ENCODE results near the gene ZNF664.
A peak's percentile ranks its signal among the peaks of the same experiment; 100 is the strongest.

Gene ZNF664

GRCh38 chr12:123965382-123965781, 7.6 kb upstream of the ZNF664 start:
- Histone ChIP-seq H3K27me3 (ENCODE audit: insufficient read depth, low read depth, severe bottlenecking) (no peaks in the 10 kb centered on the region), H3K36me3 (no peaks in the 10 kb centered on the region; the same call in 1 of the 2 replicates), H3K27ac (no peak overlapping the region), H3K9me3 (ENCODE audit: severe bottlenecking) (no peaks in the 10 kb centered on the region), H3K4me3 (ENCODE audit: low read depth, low read length) (no peak overlapping the region)
- DNase-seq = no peak
- no peak for TF ChIP-seq CTCF (IDR thresholded peaks at IDR 0.05; ENCODE audit: low read depth, low read length)

GRCh38 chr12:123966596-123966995, 6.4 kb upstream of the ZNF664 start:
- TF ChIP-seq CTCF (IDR thresholded peaks at IDR 0.05; ENCODE audit: low read depth, low read length) = no peak
- H3K27ac ChIP-seq = no peak overlapping the region
- no peak for DNase-seq
- no peak overlapping the region for H3K4me3 ChIP-seq (ENCODE audit: low read depth, low read length)
- no peaks in the 10 kb centered on the region for H3K9me3 ChIP-seq (ENCODE audit: severe bottlenecking)
- no peaks in the 10 kb centered on the region; the same call in 1 of the 2 replicates for H3K36me3 ChIP-seq
- H3K27me3 ChIP-seq (ENCODE audit: insufficient read depth, low read depth, severe bottlenecking) = no peaks in the 10 kb centered on the region

- H3K9me3 ChIP-seq (ENCODE audit: severe bottlenecking) = no peaks in the 10 kb centered on the region
- no peaks in the 10 kb centered on the region; the same call in 1 of the 2 replicates for H3K36me3 ChIP-seq
- no peak overlapping the region for H3K4me3 ChIP-seq (ENCODE audit: low read depth, low read length)
- no peaks in the 10 kb centered on the region for H3K27me3 ChIP-seq (ENCODE audit: insufficient read depth, low read depth, severe bottlenecking)
- no peak for TF ChIP-seq CTCF (IDR thresholded peaks at IDR 0.05; ENCODE audit: low read depth, low read length)
- no peak for DNase-seq
- no peak overlapping the region for H3K27ac ChIP-seq
These were observed 5.9 kb upstream of the ZNF664 start for GRCh38 chr12:123967121-123967586.

- Histone ChIP-seq H3K36me3 (peaks cover 20% of the 10 kb centered on the region), H3K9me3 (ENCODE audit: severe bottlenecking) (no peaks in the 10 kb centered on the region), H3K27me3 (ENCODE audit: insufficient read depth, low read depth, severe bottlenecking) (no peaks in the 10 kb centered on the region), H3K27ac (peak overlapping the region; percentile 73), H3K4me3 (ENCODE audit: low read depth, low read length) (peak overlapping the region; percentile 70)
- TF ChIP-seq CTCF (IDR thresholded peaks at IDR 0.05; ENCODE audit: low read depth, low read length) = no peak
- DNase-seq = no peak
These were observed 1.6 kb upstream of the ZNF664 start for GRCh38 chr12:123971449-123971769.

- no peaks in the 10 kb centered on the region for H3K27me3 ChIP-seq (ENCODE audit: insufficient read depth, low read depth, severe bottlenecking)
- no peaks in the 10 kb centered on the region for H3K9me3 ChIP-seq (ENCODE audit: severe bottlenecking)
- no peak for TF ChIP-seq CTCF (IDR thresholded peaks at IDR 0.05; ENCODE audit: low read depth, low read length)
- H3K4me3 ChIP-seq (ENCODE audit: low read depth, low read length) = peak overlapping the region; percentile 70
- peaks cover 25% of the 10 kb centered on the region for H3K36me3 ChIP-seq
- peak overlapping the region; percentile 73 for H3K27ac ChIP-seq
- DNase-seq = peak; percentile 32
These were observed 1.1 kb upstream of the ZNF664 start for GRCh38 chr12:123971770-123972456.
